ENCODE measurements around the gene SOS1.

GRCh38 chr2:39091063-39091462 lies 29.8 kb downstream of the SOS1 start:
- TF ChIP-seq CTCF (IDR thresholded peaks at IDR 0.05) (no peak), FOXM1 (IDR thresholded peaks at IDR 0.05; ENCODE audit: low read depth) (no peak), RFX5 (IDR thresholded peaks at IDR 0.05; ENCODE audit: low read length) (no peak), CHD2 (IDR thresholded peaks at IDR 0.05; ENCODE audit: low read length, partially characterized antibody) (no peak), POLR2AphosphoS5 (IDR thresholded peaks at IDR 0.05; ENCODE audit: low read depth, low read length) (no peak), SMC3 (IDR thresholded peaks at IDR 0.05; ENCODE audit: low read depth, low read length) (no peak), NFIC (IDR thresholded peaks at IDR 0.05; ENCODE audit: borderline replicate concordance) (no peak)
